MM.1S (cell line): ENCODE results near the gene ERCC4.

Experiments
- EZH2 ChIP-seq: fragments of 300-600 bp; sonication (generic); optimal IDR thresholded peaks from 2 replicates; pipeline ENCODE3; 2017; ENCODE audit warnings: low read depth, mild to moderate bottlenecking, antibody characterized with exemption, low read length, mixed read lengths
- TF ChIP-seq, protein P1 (sequence below): fragments of 300-600 bp; sonication (generic); IDR thresholded peaks from 2 replicates; pipeline ENCODE4 v1.5.1; 2016; ENCODE audit warnings: antibody characterized with exemption, low read length, mixed read lengths

- TF ChIP-seq, protein P1, sequence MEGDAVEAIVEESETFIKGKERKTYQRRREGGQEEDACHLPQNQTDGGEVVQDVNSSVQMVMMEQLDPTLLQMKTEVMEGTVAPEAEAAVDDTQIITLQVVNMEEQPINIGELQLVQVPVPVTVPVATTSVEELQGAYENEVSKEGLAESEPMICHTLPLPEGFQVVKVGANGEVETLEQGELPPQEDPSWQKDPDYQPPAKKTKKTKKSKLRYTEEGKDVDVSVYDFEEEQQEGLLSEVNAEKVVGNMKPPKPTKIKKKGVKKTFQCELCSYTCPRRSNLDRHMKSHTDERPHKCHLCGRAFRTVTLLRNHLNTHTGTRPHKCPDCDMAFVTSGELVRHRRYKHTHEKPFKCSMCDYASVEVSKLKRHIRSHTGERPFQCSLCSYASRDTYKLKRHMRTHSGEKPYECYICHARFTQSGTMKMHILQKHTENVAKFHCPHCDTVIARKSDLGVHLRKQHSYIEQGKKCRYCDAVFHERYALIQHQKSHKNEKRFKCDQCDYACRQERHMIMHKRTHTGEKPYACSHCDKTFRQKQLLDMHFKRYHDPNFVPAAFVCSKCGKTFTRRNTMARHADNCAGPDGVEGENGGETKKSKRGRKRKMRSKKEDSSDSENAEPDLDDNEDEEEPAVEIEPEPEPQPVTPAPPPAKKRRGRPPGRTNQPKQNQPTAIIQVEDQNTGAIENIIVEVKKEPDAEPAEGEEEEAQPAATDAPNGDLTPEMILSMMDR, result no peak
- TF ChIP-seq EZH2, result no peak
Observed at GRCh38 chr16:13977177-13977576, 57.2 kb downstream of the ERCC4 start.
